Smooth muscle cell (in vitro differentiated cells): ENCODE measurements around the gene SPHK1. TPM values are rescaled to one million over a fixed set of nuclear protein-coding genes. Genes with fewer than 3 reads are reported as not detected.

Experiments
- DNase-seq: peaks from one replicate; lab custom pipeline; 2025; ENCODE audit not compliant: unreplicated experiment; lab: John Stamatoyannopoulos, UW
- H2AFZ ChIP-seq: fragments of 200-600 bp; sonication (generic); 2 replicates; pipeline ENCODE4 v1.6.0; 2016; ENCODE audit warnings: antibody characterized with exemption, low read depth, mild to moderate bottlenecking
- H3F3A ChIP-seq: fragments of 200-600 bp; sonication (generic); 2 replicates; pipeline ENCODE4 v1.6.0; 2017; ENCODE audit warnings: antibody characterized with exemption, low read depth
- H3K27ac ChIP-seq: fragments of 200-600 bp; sonication (generic); 2 replicates; pipeline ENCODE4 v1.5.1; 2016; ENCODE audit warnings: low read depth, mild to moderate bottlenecking
- H3K27me3 ChIP-seq: fragments of 200-600 bp; sonication (generic); 2 replicates; pipeline ENCODE4 v1.6.1; 2016; ENCODE audit warnings: low read depth, mild to moderate bottlenecking
- H3K36me3 ChIP-seq: fragments of 200-600 bp; sonication (generic); 2 replicates; pipeline ENCODE4 v1.5.1; 2016; ENCODE audit warnings: low read depth
- H3K4me1 ChIP-seq: fragments of 200-600 bp; sonication (generic); 2 replicates; pipeline ENCODE4 v1.5.1; 2016; ENCODE audit warnings: low read depth
- H3K4me2 ChIP-seq: fragments of 200-600 bp; sonication (generic); 2 replicates; pipeline ENCODE4 v1.6.0; 2016; ENCODE audit warnings: mild to moderate bottlenecking
- H3K4me3 ChIP-seq: fragments of 200-600 bp; sonication (generic); 2 replicates; pipeline ENCODE4 v1.5.1; 2016; ENCODE audit warnings: mild to moderate bottlenecking
- H3K79me2 ChIP-seq: fragments of 200-600 bp; sonication (generic); 2 replicates; pipeline ENCODE4 v1.6.0; 2016; ENCODE audit warnings: low read depth, mild to moderate bottlenecking
- H3K9ac ChIP-seq: fragments of 200-600 bp; sonication (generic); 2 replicates; pipeline ENCODE4 v1.6.0; 2016; ENCODE audit warnings: low read depth
- H3K9me3 ChIP-seq: fragments of 200-600 bp; sonication (generic); replicated peaks from 2 replicates; pipeline ENCODE4 v1.5.1; 2016; ENCODE audit warnings: low read depth
- H4K20me1 ChIP-seq: fragments of 200-600 bp; sonication (generic); 2 replicates; pipeline ENCODE4 v1.6.0; 2016; ENCODE audit warnings: low read depth
- WGBS: methylation state at CpG from one replicate; pipeline ENCODE4 v1.1.7; 2016; ENCODE audit warnings: low lambda C conversion rate; 5-methylcytosine and 5-hydroxymethylcytosine counted together
- polyA plus RNA-seq: library from polyadenylated mRNA; unstranded; fragments of >200 nt; fragmentation: Nextera tagmentation; extraction: Ambion mirVana; gene quantifications from 2 replicates; pipeline ENCODE4 v1.2.1, GENCODE V29; 2016
- total RNA-seq: library from RNA; depleted of rRNA; stranded (reverse); fragments of >200 nt; gene quantifications from 2 replicates; pipeline ENCODE4 v1.2.3, GENCODE V29; 2014
- TF ChIP-seq, protein P1 (sequence below): fragments of 200-600 bp; sonication (generic); IDR thresholded peaks from 2 replicates; pipeline ENCODE4 v1.5.1; 2017; ENCODE audit warnings: borderline replicate concordance, mild to moderate bottlenecking, antibody characterized with exemption; ENCODE audit not compliant: insufficient read depth, poor library complexity, severe bottlenecking

The SPHK1 gene
- total and polyA plus RNA-seq, 2 experiments from 2014 or later, result 20.1 to 24.8 TPM

DNA sequence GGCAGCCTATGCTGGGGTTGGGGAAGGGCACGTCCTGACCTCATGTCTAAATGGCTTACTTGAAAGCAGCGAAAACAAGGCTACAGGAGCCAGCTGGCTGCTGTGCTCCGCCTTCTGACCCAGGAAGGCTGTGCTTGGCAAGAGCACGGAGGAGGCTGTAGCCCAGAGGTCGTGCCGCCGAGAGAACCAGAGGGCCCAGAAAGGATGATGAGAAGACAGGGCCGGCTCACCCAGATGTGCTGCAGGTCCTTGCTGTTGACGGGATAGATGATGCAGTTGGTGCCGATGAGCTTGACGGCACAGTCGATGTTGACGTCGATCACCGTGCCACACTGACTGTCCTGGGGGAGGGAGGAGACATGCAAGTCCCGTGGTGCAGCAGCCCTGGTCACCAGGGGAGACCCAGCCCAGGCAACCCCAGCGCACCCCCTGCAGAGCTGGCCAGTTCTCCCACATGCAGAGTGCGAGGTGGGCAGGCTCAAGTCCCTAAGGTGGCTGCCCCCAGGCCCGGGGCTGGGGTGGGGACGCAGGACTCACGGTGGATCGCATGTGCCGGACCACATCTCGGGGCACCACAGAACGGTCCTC, 20.7 kb downstream of the SPHK1 start:
- H3K9me3 ChIP-seq, result no peaks in the 10 kb centered on the region
- H3K27ac ChIP-seq, result no peak overlapping the region
- no peak overlapping the region for H3K4me2 ChIP-seq
- H3F3A ChIP-seq, result no peaks in the 10 kb centered on the region
- H3K27me3 ChIP-seq, result no peaks in the 10 kb centered on the region
- H3K79me2 ChIP-seq, result no peaks in the 10 kb centered on the region
- no peaks in the 10 kb centered on the region for H3K4me1 ChIP-seq
- no peak for DNase-seq
- H3K36me3 ChIP-seq, result peaks cover 3% of the 10 kb centered on the region
- H4K20me1 ChIP-seq, result peaks cover 63% of the 10 kb centered on the region
- H3K9ac ChIP-seq, result no peak overlapping the region
- TF ChIP-seq, protein P1, sequence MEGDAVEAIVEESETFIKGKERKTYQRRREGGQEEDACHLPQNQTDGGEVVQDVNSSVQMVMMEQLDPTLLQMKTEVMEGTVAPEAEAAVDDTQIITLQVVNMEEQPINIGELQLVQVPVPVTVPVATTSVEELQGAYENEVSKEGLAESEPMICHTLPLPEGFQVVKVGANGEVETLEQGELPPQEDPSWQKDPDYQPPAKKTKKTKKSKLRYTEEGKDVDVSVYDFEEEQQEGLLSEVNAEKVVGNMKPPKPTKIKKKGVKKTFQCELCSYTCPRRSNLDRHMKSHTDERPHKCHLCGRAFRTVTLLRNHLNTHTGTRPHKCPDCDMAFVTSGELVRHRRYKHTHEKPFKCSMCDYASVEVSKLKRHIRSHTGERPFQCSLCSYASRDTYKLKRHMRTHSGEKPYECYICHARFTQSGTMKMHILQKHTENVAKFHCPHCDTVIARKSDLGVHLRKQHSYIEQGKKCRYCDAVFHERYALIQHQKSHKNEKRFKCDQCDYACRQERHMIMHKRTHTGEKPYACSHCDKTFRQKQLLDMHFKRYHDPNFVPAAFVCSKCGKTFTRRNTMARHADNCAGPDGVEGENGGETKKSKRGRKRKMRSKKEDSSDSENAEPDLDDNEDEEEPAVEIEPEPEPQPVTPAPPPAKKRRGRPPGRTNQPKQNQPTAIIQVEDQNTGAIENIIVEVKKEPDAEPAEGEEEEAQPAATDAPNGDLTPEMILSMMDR, result no peak
- H3K4me3 ChIP-seq, result no peak overlapping the region
- 97% methylated on average over 25 of the region's 25 CpGs for WGBS
- H2AFZ ChIP-seq, result no peak overlapping the region

DNA sequence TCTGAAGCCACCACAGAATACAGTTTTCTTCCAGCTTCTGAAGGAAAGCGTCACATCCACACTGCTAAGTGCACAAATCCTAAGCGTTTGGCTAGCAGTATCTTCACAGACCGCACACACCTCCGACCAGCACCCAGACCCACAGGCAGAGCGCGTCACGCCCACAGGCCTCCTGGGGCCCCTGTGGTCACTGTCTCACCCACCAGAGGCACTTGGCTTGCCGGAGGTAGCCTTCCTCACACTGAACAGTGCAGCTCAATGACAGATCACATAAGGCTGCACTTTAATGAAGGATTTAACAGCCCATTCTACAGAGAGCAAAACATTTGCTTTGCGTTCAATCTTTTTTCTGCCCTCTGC, 21.2 kb downstream of the SPHK1 start:
- Histone ChIP-seq H3K27ac (no peak overlapping the region), H3K4me2 (no peak overlapping the region), H3K36me3 (peaks cover 3% of the 10 kb centered on the region), H3K9ac (no peak overlapping the region), H3K4me3 (no peak overlapping the region), H3K9me3 (no peaks in the 10 kb centered on the region), H3K27me3 (no peaks in the 10 kb centered on the region), H3K79me2 (no peaks in the 10 kb centered on the region), H3F3A (no peaks in the 10 kb centered on the region), H4K20me1 (peaks cover 69% of the 10 kb centered on the region), H3K4me1 (no peaks in the 10 kb centered on the region), H2AFZ (no peak overlapping the region)
- TF ChIP-seq, protein P1, result no peak
- WGBS, result 89% methylated on average over 9 of the region's 9 CpGs
- no peak for DNase-seq

- 93% methylated on average over 16 of the region's 16 CpGs for WGBS
- Histone ChIP-seq H3K9me3 (no peaks in the 10 kb centered on the region), H3K79me2 (no peaks in the 10 kb centered on the region), H4K20me1 (peaks cover 73% of the 10 kb centered on the region), H3K4me1 (no peaks in the 10 kb centered on the region), H3K36me3 (peaks cover 3% of the 10 kb centered on the region), H3K27me3 (no peaks in the 10 kb centered on the region), H3K9ac (no peak overlapping the region), H3K27ac (no peak overlapping the region), H3F3A (no peaks in the 10 kb centered on the region), H2AFZ (no peak overlapping the region), H3K4me3 (no peak overlapping the region), H3K4me2 (no peak overlapping the region)
- no peak for DNase-seq
- TF ChIP-seq, protein P1, result no peak
Observed at GRCh38 chr17:76405967-76406647, 21.7 kb downstream of the SPHK1 start.

- Histone ChIP-seq H4K20me1 (peaks cover 87% of the 10 kb centered on the region), H3K36me3 (no peaks in the 10 kb centered on the region), H3K27ac (no peak overlapping the region), H3F3A (no peaks in the 10 kb centered on the region), H3K9ac (no peak overlapping the region), H3K27me3 (no peaks in the 10 kb centered on the region), H3K4me2 (no peak overlapping the region), H3K4me3 (no peak overlapping the region), H3K4me1 (no peaks in the 10 kb centered on the region), H3K9me3 (no peaks in the 10 kb centered on the region), H3K79me2 (no peaks in the 10 kb centered on the region), H2AFZ (no peak overlapping the region)
- WGBS, result 93% methylated on average over 4 of the region's 4 CpGs
- TF ChIP-seq, protein P1, result no peak
- DNase-seq, result no peak
Observed at GRCh38 chr17:76407509-76407908, 23.1 kb downstream of the SPHK1 start.
